ENCODE results near the gene FAM180A.

FAM180A gene

DNA sequence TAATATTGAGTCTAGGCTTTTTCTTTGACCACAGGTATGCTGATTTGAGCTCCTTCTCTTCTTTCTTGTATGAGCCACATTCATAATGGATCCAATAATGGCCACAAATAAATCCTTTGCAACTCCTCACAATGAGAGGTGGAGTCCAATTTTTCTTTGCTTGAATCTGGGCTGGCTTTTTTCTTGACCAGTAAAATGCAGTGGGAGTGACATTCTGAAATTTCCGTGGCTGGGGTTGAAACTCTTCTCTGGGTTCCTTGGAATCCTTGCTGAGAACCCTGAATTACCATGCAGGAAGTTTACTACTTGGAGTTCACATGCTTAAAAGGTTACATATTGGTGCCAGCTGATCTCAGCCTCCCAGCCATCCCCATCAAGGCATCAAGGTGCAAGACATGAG is 22.4 kb upstream of the FAM180A start:
- H2AK5ac ChIP-seq (ENCODE audit: low read length): no peak overlapping the region
- H3K79me2 ChIP-seq (ENCODE audit: control insufficient read depth, insufficient read depth, low read length): no peaks in the 10 kb centered on the region
- no peak overlapping the region for H3K27ac ChIP-seq (ENCODE audit: low read depth, low read length)
- no peak overlapping the region for H3K4ac ChIP-seq (ENCODE audit: low read depth, low read length)
- DNase-seq: no peak
- H3K23ac ChIP-seq (ENCODE audit: low read length): no peak overlapping the region
- no peak overlapping the region for H2BK5ac ChIP-seq (ENCODE audit: low read length)
- no CpG with 5 or more reads among the region's 1 CpG for WGBS (ENCODE audit: extremely low coverage, insufficient coverage, low lambda C conversion rate)
- no peaks in the 10 kb centered on the region for H3K79me1 ChIP-seq (ENCODE audit: low read length)
- no peak overlapping the region for H2BK120ac ChIP-seq (ENCODE audit: low read depth, low read length)
- H3K18ac ChIP-seq (ENCODE audit: low read length): no peak overlapping the region
- no peak overlapping the region for H3K56ac ChIP-seq (ENCODE audit: low read length)
- no peak overlapping the region for H4K8ac ChIP-seq (ENCODE audit: low read depth, low read length)
- H3K4me1 ChIP-seq (ENCODE audit: control insufficient read depth, low read depth, low read length): peaks cover 3% of the 10 kb centered on the region
- no peak overlapping the region for H3K9ac ChIP-seq (ENCODE audit: low read length)
- peaks cover 1% of the 10 kb centered on the region for H3K27me3 ChIP-seq (ENCODE audit: insufficient read depth, low read length, poor library complexity)
- H3K36me3 ChIP-seq (ENCODE audit: control insufficient read depth, insufficient read depth, low read length): no peaks in the 10 kb centered on the region
- no peak overlapping the region for H3K4me2 ChIP-seq (ENCODE audit: low read length)
- H2BK15ac ChIP-seq (replicated peaks; ENCODE audit: low read depth): no peak overlapping the region
- H3K4me3 ChIP-seq (ENCODE audit: low read length): no peak overlapping the region
- no peak overlapping the region for H4K5ac ChIP-seq (ENCODE audit: low read length)

DNA sequence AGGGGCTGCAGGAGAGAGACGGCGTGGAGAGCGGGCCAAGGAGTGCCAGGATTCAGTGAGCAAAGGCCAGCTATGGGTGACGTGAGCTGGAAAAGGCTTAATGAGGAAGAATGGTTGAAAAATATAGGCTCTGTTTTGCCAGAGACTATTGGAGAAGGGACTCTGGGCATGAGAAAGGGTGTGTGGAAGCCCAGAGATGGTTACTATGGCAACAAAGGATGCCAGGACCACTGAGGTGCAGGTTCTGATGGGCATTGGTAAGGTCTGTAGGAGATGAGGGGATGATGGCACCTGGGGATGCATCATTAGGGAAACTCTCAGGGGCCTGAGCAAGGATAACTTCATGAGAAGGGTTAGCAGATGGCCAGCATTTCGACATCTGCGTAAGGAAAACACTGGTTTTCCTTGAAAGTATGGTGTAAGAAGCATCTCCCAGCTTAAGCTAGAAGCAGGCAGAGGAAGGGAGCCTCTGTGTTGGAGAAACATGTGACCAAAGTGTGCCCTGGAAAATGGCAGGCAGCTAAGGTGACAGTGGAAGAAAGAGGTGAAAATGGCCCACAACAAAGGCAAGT is 21.6 kb upstream of the FAM180A start:
- DNase-seq: no peak

DNA sequence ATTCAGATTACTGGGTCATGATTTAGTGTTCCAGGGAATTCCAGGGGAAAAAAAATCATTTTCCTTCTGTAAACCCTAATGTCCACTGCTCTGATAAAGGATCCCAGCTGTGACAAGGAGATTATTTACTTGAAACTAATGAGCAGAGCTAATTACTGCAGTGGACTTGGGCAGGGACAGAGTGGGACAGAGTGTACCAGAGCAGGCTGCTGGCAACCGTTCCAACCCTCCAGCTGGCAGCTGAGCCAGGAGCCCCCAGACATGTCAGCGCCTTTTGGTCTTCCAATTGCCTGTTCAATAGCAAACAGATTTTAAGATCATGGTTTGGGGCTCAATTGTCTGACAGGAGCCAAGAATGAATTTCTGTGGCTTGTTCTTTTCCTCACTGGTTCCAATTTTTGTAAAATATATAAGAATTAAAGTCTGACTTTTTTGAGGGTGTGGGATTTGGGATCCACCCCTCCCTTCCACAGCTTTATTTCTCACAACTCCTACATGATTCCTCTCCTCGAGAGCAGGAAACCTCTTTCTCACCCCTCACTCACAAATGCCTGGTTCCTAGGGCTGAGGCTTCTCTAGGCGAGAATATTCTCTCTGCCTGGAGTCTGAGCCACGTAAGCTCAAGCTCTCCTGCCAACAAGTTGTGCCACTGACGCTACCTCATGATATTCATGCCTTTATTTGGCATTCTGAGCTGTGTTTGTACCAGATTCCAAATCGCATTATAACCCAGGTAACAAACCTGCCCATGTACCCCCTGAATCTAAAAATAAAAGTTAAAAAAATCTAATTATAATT is 20.6 kb upstream of the FAM180A start:
- Histone ChIP-seq H3K4me3 (ENCODE audit: low read length) (no peak overlapping the region), H3K23ac (ENCODE audit: low read length) (no peak overlapping the region), H3K4me1 (ENCODE audit: control insufficient read depth, low read depth, low read length) (peaks cover 3% of the 10 kb centered on the region), H3K27ac (ENCODE audit: low read depth, low read length) (no peak overlapping the region), H4K5ac (ENCODE audit: low read length) (no peak overlapping the region), H3K18ac (ENCODE audit: low read length) (no peak overlapping the region), H3K56ac (ENCODE audit: low read length) (no peak overlapping the region), H3K79me1 (ENCODE audit: low read length) (no peaks in the 10 kb centered on the region), H3K79me2 (ENCODE audit: control insufficient read depth, insufficient read depth, low read length) (no peaks in the 10 kb centered on the region), H3K27me3 (ENCODE audit: insufficient read depth, low read length, poor library complexity) (peaks cover 1% of the 10 kb centered on the region), H4K8ac (ENCODE audit: low read depth, low read length) (no peak overlapping the region), H3K4ac (ENCODE audit: low read depth, low read length) (no peak overlapping the region), H2BK5ac (ENCODE audit: low read length) (no peak overlapping the region), H3K36me3 (ENCODE audit: control insufficient read depth, insufficient read depth, low read length) (no peaks in the 10 kb centered on the region), H2AK5ac (ENCODE audit: low read length) (no peak overlapping the region), H2BK15ac (replicated peaks; ENCODE audit: low read depth) (no peak overlapping the region), H3K4me2 (ENCODE audit: low read length) (no peak overlapping the region), H2BK120ac (ENCODE audit: low read depth, low read length) (no peak overlapping the region), H3K9ac (ENCODE audit: low read length) (no peak overlapping the region)
- no CpG with 5 or more reads among the region's 7 CpGs for WGBS (ENCODE audit: extremely low coverage, insufficient coverage, low lambda C conversion rate)
- DNase-seq: no peak

More for the DNA sequence above, 21.6 kb upstream of the FAM180A start:
- Histone ChIP-seq H3K27me3 (ENCODE audit: insufficient read depth, low read length, poor library complexity) (peaks cover 1% of the 10 kb centered on the region), H3K9ac (ENCODE audit: low read length) (no peak overlapping the region), H2BK5ac (ENCODE audit: low read length) (no peak overlapping the region), H3K79me2 (ENCODE audit: control insufficient read depth, insufficient read depth, low read length) (no peaks in the 10 kb centered on the region), H3K4ac (ENCODE audit: low read depth, low read length) (no peak overlapping the region), H3K4me2 (ENCODE audit: low read length) (no peak overlapping the region), H2AK5ac (ENCODE audit: low read length) (no peak overlapping the region), H3K18ac (ENCODE audit: low read length) (no peak overlapping the region), H2BK120ac (ENCODE audit: low read depth, low read length) (no peak overlapping the region), H4K5ac (ENCODE audit: low read length) (no peak overlapping the region), H3K4me3 (ENCODE audit: low read length) (no peak overlapping the region), H2BK15ac (replicated peaks; ENCODE audit: low read depth) (no peak overlapping the region), H3K4me1 (ENCODE audit: control insufficient read depth, low read depth, low read length) (peaks cover 3% of the 10 kb centered on the region), H3K27ac (ENCODE audit: low read depth, low read length) (no peak overlapping the region), H3K36me3 (ENCODE audit: control insufficient read depth, insufficient read depth, low read length) (no peaks in the 10 kb centered on the region), H3K56ac (ENCODE audit: low read length) (no peak overlapping the region), H3K23ac (ENCODE audit: low read length) (no peak overlapping the region), H4K8ac (ENCODE audit: low read depth, low read length) (no peak overlapping the region), H3K79me1 (ENCODE audit: low read length) (no peaks in the 10 kb centered on the region)
- no CpG with 5 or more reads among the region's 6 CpGs for WGBS (ENCODE audit: extremely low coverage, insufficient coverage, low lambda C conversion rate)

DNA sequence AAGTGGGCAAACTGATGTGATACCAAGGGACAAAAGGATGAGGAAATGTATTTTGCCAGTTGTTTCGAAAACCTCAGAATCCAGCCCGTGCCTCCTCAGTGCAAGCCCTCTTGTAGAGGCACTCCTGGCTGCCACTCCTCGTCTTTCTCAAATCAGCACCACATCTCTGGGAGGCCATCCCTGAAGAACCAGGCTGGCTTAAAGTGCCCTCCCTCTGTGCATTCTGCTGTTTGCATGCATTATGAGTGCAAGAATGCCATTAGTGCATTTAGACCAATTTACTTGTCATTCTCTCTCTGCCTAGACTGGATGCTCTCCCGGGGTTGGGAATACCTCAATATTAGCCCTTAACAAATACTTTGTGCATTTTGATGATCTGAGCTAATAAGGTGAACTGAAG is 19.9 kb upstream of the FAM180A start:
- DNase-seq: no peak
- H4K5ac ChIP-seq (ENCODE audit: low read length): no peak overlapping the region
- no peak overlapping the region for H4K8ac ChIP-seq (ENCODE audit: low read depth, low read length)
- no peak overlapping the region for H3K23ac ChIP-seq (ENCODE audit: low read length)
- H3K79me2 ChIP-seq (ENCODE audit: control insufficient read depth, insufficient read depth, low read length): no peaks in the 10 kb centered on the region
- no peak overlapping the region for H3K4me2 ChIP-seq (ENCODE audit: low read length)
- no peak overlapping the region for H3K56ac ChIP-seq (ENCODE audit: low read length)
- no peaks in the 10 kb centered on the region for H3K36me3 ChIP-seq (ENCODE audit: control insufficient read depth, insufficient read depth, low read length)
- H3K79me1 ChIP-seq (ENCODE audit: low read length): no peaks in the 10 kb centered on the region
- H3K9ac ChIP-seq (ENCODE audit: low read length): no peak overlapping the region
- H3K4me1 ChIP-seq (ENCODE audit: control insufficient read depth, low read depth, low read length): peaks cover 3% of the 10 kb centered on the region
- no peak overlapping the region for H2BK5ac ChIP-seq (ENCODE audit: low read length)
- no peaks in the 10 kb centered on the region for H3K27me3 ChIP-seq (ENCODE audit: insufficient read depth, low read length, poor library complexity)
- no peak overlapping the region for H2BK120ac ChIP-seq (ENCODE audit: low read depth, low read length)
- H3K18ac ChIP-seq (ENCODE audit: low read length): no peak overlapping the region
- H2BK15ac ChIP-seq (replicated peaks; ENCODE audit: low read depth): no peak overlapping the region
- no peak overlapping the region for H3K4ac ChIP-seq (ENCODE audit: low read depth, low read length)
- no CpG with 5 or more reads among the region's 4 CpGs for WGBS (ENCODE audit: extremely low coverage, insufficient coverage, low lambda C conversion rate)
- no peak overlapping the region for H3K27ac ChIP-seq (ENCODE audit: low read depth, low read length)
- H3K4me3 ChIP-seq (ENCODE audit: low read length): no peak overlapping the region
- no peak overlapping the region for H2AK5ac ChIP-seq (ENCODE audit: low read length)

DNA sequence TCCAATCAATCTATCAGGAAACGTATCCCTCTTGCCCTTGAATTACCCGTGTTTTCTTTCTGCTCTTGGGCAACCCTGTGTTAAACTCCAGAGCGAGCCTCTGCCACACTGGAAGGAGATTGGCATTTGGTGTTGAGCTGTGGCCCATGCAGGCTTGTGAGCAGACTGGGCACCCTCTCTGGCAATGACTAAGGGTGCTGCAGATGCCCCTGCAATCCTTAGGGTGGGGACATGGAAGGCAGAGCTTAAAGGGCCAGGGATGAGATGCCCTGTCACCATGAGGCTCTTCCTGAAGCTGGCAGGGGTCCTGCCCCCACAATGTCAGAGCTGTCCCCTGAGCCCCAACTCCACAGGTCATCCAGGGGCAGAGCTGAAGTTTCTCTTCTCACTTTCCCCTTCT is 19.5 kb upstream of the FAM180A start:
- no peak overlapping the region for H4K5ac ChIP-seq (ENCODE audit: low read length)
- no peak overlapping the region for H3K4ac ChIP-seq (ENCODE audit: low read depth, low read length)
- no peak overlapping the region for H3K4me2 ChIP-seq (ENCODE audit: low read length)
- H2BK120ac ChIP-seq (ENCODE audit: low read depth, low read length): no peak overlapping the region
- DNase-seq: no peak
- no peaks in the 10 kb centered on the region for H3K36me3 ChIP-seq (ENCODE audit: control insufficient read depth, insufficient read depth, low read length)
- H2BK5ac ChIP-seq (ENCODE audit: low read length): no peak overlapping the region
- H3K79me2 ChIP-seq (ENCODE audit: control insufficient read depth, insufficient read depth, low read length): no peaks in the 10 kb centered on the region
- no peak overlapping the region for H2BK15ac ChIP-seq (replicated peaks; ENCODE audit: low read depth)
- no peak overlapping the region for H3K18ac ChIP-seq (ENCODE audit: low read length)
- H3K27ac ChIP-seq (ENCODE audit: low read depth, low read length): no peak overlapping the region
- H3K23ac ChIP-seq (ENCODE audit: low read length): no peak overlapping the region
- no CpG with 5 or more reads among the region's 3 CpGs for WGBS (ENCODE audit: extremely low coverage, insufficient coverage, low lambda C conversion rate)
- H3K56ac ChIP-seq (ENCODE audit: low read length): no peak overlapping the region
- no peak overlapping the region for H3K4me3 ChIP-seq (ENCODE audit: low read length)
- no peak overlapping the region for H3K9ac ChIP-seq (ENCODE audit: low read length)
- H4K8ac ChIP-seq (ENCODE audit: low read depth, low read length): no peak overlapping the region
- H3K4me1 ChIP-seq (ENCODE audit: control insufficient read depth, low read depth, low read length): peaks cover 3% of the 10 kb centered on the region
- H2AK5ac ChIP-seq (ENCODE audit: low read length): no peak overlapping the region
- H3K79me1 ChIP-seq (ENCODE audit: low read length): no peaks in the 10 kb centered on the region
- H3K27me3 ChIP-seq (ENCODE audit: insufficient read depth, low read length, poor library complexity): no peaks in the 10 kb centered on the region
